ENCODE results near the gene LYPD8.

Gene LYPD8

DNA sequence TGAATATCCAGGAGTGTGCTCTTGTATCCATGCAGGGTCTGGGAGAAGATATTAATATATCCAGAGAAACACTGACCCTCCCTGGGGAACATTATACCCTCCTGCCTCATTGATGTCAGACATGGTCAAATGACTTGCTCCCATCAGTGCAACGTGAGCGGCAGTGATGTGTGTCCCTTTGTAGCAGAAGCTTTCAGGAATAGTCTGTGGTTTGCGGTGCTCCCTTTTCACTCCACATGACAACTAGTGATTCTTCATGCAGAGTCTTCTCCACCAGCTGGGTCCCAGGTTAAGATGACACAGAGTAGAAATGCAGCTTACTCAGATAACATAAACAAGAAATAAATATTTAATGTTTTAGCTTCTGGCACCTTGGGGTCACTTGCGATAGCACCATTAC, 31.9 kb upstream of the LYPD8 start:
- no peaks in the 10 kb centered on the region for H3K27me3 ChIP-seq (ENCODE audit: control insufficient read depth, insufficient read depth, low read length)
- no peak overlapping the region for H3K27ac ChIP-seq (ENCODE audit: low read depth, low read length)
- H3K36me3 ChIP-seq (ENCODE audit: control insufficient read depth, insufficient read depth, low read length): no peaks in the 10 kb centered on the region
- no peak overlapping the region for H3K9ac ChIP-seq (ENCODE audit: low read length)
- no peaks in the 10 kb centered on the region for H3K4me1 ChIP-seq (ENCODE audit: control insufficient read depth, insufficient read depth, low read length)
- no peak overlapping the region for H3K4me3 ChIP-seq (ENCODE audit: low read length)

DNA sequence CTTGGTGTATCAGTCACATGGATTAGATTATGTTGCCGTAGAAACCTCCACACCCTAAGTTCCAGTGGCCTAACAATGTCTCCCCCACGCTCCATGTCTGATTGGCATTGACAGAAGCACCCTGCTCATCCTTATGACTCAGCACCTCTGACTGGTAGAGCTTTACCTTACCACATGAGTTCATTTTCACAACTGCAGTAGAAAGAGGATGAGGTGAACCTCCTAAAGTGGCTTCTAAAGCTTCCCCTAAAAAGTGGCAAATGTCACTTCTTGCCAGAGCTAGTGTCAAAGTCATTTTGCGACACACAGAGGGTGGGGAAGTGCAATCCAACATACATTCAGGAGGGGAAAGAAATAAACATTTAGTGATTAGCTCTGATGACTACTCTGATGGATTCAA, 30.6 kb upstream of the LYPD8 start:
- Histone ChIP-seq H3K4me1 (ENCODE audit: control insufficient read depth, insufficient read depth, low read length) (no peaks in the 10 kb centered on the region), H3K27ac (ENCODE audit: low read depth, low read length) (no peak overlapping the region), H3K4me3 (ENCODE audit: low read length) (no peak overlapping the region), H3K27me3 (ENCODE audit: control insufficient read depth, insufficient read depth, low read length) (no peaks in the 10 kb centered on the region), H3K36me3 (ENCODE audit: control insufficient read depth, insufficient read depth, low read length) (no peaks in the 10 kb centered on the region), H3K9ac (ENCODE audit: low read length) (no peak overlapping the region)

DNA sequence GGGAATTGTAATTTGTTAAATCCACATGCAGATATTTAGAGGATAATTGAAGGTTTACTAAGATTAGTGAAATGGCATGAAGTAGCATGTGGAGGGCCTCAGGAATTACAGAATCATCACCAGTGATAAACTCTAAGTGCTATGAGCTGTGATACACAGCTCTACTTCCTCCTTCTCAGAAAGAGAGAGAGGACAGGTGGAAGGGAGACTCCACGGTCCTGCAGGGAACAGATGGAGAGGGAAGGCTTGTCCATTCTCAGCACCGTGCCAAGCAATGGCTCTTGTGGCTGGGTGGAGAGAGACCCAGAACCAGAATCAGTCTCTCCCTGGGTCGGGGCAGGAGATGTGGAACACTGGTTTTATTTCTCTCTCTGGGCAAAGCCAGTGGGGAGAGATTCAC, 27.8 kb upstream of the LYPD8 start:
- H3K27ac ChIP-seq (ENCODE audit: low read depth, low read length): no peak overlapping the region
- H3K4me1 ChIP-seq (ENCODE audit: control insufficient read depth, insufficient read depth, low read length): no peaks in the 10 kb centered on the region
- H3K9ac ChIP-seq (ENCODE audit: low read length): no peak overlapping the region
- no peak overlapping the region for H3K4me3 ChIP-seq (ENCODE audit: low read length)
- H3K36me3 ChIP-seq (ENCODE audit: control insufficient read depth, insufficient read depth, low read length): no peaks in the 10 kb centered on the region
- H3K27me3 ChIP-seq (ENCODE audit: control insufficient read depth, insufficient read depth, low read length): no peaks in the 10 kb centered on the region

GRCh38 chr1:248782416-248783141, 27.0 kb upstream of the LYPD8 start:
- Histone ChIP-seq H3K4me3 (ENCODE audit: low read length) (no peak overlapping the region), H3K27me3 (ENCODE audit: control insufficient read depth, insufficient read depth, low read length) (no peaks in the 10 kb centered on the region), H3K9ac (ENCODE audit: low read length) (no peak overlapping the region), H3K4me1 (ENCODE audit: control insufficient read depth, insufficient read depth, low read length) (no peaks in the 10 kb centered on the region), H3K36me3 (ENCODE audit: control insufficient read depth, insufficient read depth, low read length) (no peaks in the 10 kb centered on the region), H3K27ac (ENCODE audit: low read depth, low read length) (no peak overlapping the region)

GRCh38 chr1:248779350-248779749, 23.8 kb upstream of the LYPD8 start:
- no peak overlapping the region for H3K9ac ChIP-seq (ENCODE audit: low read length)
- no peaks in the 10 kb centered on the region for H3K36me3 ChIP-seq (ENCODE audit: control insufficient read depth, insufficient read depth, low read length)
- H3K4me1 ChIP-seq (ENCODE audit: control insufficient read depth, insufficient read depth, low read length): no peaks in the 10 kb centered on the region
- no peak overlapping the region for H3K27ac ChIP-seq (ENCODE audit: low read depth, low read length)
- H3K4me3 ChIP-seq (ENCODE audit: low read length): no peak overlapping the region
- H3K27me3 ChIP-seq (ENCODE audit: control insufficient read depth, insufficient read depth, low read length): no peaks in the 10 kb centered on the region

DNA sequence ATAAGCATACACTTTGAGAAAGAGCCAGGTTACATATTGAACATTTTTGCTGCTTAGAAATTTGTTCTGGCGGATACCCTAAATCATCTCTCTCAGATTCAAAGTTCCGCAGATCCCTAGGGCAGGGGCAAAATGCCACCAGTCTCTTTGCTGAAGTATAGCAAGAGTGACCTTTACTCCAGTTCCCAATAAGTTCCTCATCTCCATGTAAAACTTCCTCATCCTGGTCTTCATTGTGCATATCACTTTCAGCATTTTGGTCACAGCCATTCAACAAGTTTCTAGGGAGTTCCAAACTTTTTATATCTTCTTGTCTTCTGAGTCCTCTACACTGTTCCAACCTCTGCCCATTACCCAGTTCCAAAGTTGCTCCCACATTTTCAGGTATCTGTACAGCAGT, 23.3 kb upstream of the LYPD8 start:
- Histone ChIP-seq H3K27ac (ENCODE audit: low read depth, low read length) (no peak overlapping the region), H3K9ac (ENCODE audit: low read length) (no peak overlapping the region), H3K4me3 (ENCODE audit: low read length) (no peak overlapping the region), H3K36me3 (ENCODE audit: control insufficient read depth, insufficient read depth, low read length) (no peaks in the 10 kb centered on the region), H3K4me1 (ENCODE audit: control insufficient read depth, insufficient read depth, low read length) (no peaks in the 10 kb centered on the region), H3K27me3 (ENCODE audit: control insufficient read depth, insufficient read depth, low read length) (no peaks in the 10 kb centered on the region)

GRCh38 chr1:248776991-248777390, 21.4 kb upstream of the LYPD8 start:
- no peak overlapping the region for H3K27ac ChIP-seq (ENCODE audit: low read depth, low read length)
- no peaks in the 10 kb centered on the region for H3K27me3 ChIP-seq (ENCODE audit: control insufficient read depth, insufficient read depth, low read length)
- no peaks in the 10 kb centered on the region for H3K4me1 ChIP-seq (ENCODE audit: control insufficient read depth, insufficient read depth, low read length)
- H3K9ac ChIP-seq (ENCODE audit: low read length): no peak overlapping the region
- no peak overlapping the region for H3K4me3 ChIP-seq (ENCODE audit: low read length)
- no peaks in the 10 kb centered on the region for H3K36me3 ChIP-seq (ENCODE audit: control insufficient read depth, insufficient read depth, low read length)

DNA sequence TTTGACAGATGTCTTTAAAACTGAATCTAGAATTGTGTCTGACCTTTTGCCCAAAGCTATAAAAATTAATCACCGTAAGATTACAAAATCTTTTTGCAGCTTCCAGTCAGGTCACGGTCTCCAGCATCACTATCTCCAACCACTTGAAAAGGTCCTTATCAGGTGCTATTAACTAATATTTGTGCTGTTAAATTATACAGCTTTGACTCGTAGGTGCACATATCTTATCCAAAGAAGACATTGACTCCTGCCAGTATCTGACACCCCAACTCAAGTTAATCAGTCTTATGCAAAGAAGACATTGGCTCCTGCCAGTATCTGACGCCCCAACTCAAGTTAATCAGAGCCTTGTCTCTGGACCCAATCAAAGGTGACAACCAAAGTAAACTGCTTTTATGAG, 19.9 kb upstream of the LYPD8 start:
- Histone ChIP-seq H3K4me3 (ENCODE audit: low read length) (no peak overlapping the region), H3K4me1 (ENCODE audit: control insufficient read depth, insufficient read depth, low read length) (no peaks in the 10 kb centered on the region), H3K27me3 (ENCODE audit: control insufficient read depth, insufficient read depth, low read length) (no peaks in the 10 kb centered on the region), H3K27ac (ENCODE audit: low read depth, low read length) (no peak overlapping the region), H3K36me3 (ENCODE audit: control insufficient read depth, insufficient read depth, low read length) (no peaks in the 10 kb centered on the region), H3K9ac (ENCODE audit: low read length) (no peak overlapping the region)

- Histone ChIP-seq H3K4me3 (ENCODE audit: low read length) (no peak overlapping the region), H3K36me3 (ENCODE audit: control insufficient read depth, insufficient read depth, low read length) (no peaks in the 10 kb centered on the region), H3K9ac (ENCODE audit: low read length) (no peak overlapping the region), H3K27ac (ENCODE audit: low read depth, low read length) (no peak overlapping the region), H3K4me1 (ENCODE audit: control insufficient read depth, insufficient read depth, low read length) (no peaks in the 10 kb centered on the region), H3K27me3 (ENCODE audit: control insufficient read depth, insufficient read depth, low read length) (no peaks in the 10 kb centered on the region)
Measured at GRCh38 chr1:248759644-248760043, 4.1 kb upstream of the LYPD8 start.

DNA sequence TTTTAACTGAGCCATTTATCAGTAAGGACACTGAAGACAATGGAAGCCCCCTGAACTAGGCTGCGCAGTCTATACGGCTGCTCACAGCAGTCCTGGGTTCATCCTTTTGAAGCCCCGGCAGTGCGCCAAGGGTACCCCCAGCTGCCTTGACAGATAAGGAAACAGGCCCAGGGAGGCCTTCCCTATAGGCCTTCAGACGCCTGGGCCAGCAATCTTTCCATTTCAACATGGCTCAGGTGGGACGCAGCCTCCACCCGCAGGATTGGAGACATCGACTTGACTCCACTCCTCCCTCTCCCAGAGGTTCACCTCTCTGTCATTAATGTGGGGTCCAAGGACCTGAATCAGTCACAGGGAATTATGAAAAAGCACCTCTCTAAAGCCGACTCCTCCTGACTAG, 2.8 kb upstream of the LYPD8 start:
- H3K9ac ChIP-seq (ENCODE audit: low read length): no peak overlapping the region
- H3K4me1 ChIP-seq (ENCODE audit: control insufficient read depth, insufficient read depth, low read length): no peaks in the 10 kb centered on the region
- H3K27ac ChIP-seq (ENCODE audit: low read depth, low read length): no peak overlapping the region
- no peaks in the 10 kb centered on the region for H3K36me3 ChIP-seq (ENCODE audit: control insufficient read depth, insufficient read depth, low read length)
- no peak overlapping the region for H3K4me3 ChIP-seq (ENCODE audit: low read length)
- H3K27me3 ChIP-seq (ENCODE audit: control insufficient read depth, insufficient read depth, low read length): no peaks in the 10 kb centered on the region

DNA sequence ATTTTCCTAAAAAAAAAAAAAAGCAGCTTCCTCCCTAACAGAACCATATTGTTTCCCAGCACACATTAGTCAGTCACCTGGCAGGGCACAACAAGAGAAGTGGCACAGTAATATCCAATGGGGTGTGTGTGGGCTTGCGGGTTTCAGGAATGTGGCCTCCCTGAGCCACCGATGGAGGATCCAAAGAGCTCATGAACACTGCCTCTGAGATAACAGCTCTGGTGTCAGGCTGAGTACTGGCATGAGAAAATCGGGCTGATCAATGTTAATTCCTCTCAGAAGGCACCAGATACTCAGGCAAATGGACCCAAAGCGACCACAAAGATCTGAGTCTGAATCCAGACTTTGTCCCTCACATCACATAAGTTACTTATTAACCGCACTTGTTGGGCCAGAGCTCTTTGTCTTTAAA, 2.2 kb upstream of the LYPD8 start:
- no peaks in the 10 kb centered on the region for H3K36me3 ChIP-seq (ENCODE audit: control insufficient read depth, insufficient read depth, low read length)
- no peak overlapping the region for H3K27ac ChIP-seq (ENCODE audit: low read depth, low read length)
- H3K27me3 ChIP-seq (ENCODE audit: control insufficient read depth, insufficient read depth, low read length): no peaks in the 10 kb centered on the region
- no peaks in the 10 kb centered on the region for H3K4me1 ChIP-seq (ENCODE audit: control insufficient read depth, insufficient read depth, low read length)
- no peak overlapping the region for H3K9ac ChIP-seq (ENCODE audit: low read length)
- H3K4me3 ChIP-seq (ENCODE audit: low read length): no peak overlapping the region

DNA sequence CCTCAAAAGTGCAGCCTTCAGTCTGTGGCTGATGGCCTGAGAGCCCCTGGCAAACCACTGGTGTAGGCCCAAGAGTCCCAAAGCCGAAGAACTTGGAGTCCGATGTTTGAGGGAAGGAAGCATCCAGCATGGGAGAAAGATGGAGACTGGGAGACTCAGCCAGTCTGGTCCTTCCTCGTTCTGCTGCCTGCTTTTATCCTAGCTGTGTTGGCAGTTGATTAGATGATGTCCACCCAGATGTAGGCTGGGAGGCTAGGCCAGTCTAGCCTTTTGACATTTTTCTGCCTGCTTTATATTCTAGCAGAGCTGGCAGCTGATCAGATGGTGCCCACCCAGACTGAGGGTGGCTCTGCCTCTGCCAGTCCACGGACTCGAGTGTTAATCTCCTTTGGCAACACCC, 1.1 kb upstream of the LYPD8 start:
- no peaks in the 10 kb centered on the region for H3K36me3 ChIP-seq (ENCODE audit: control insufficient read depth, insufficient read depth, low read length)
- H3K27me3 ChIP-seq (ENCODE audit: control insufficient read depth, insufficient read depth, low read length): no peaks in the 10 kb centered on the region
- H3K9ac ChIP-seq (ENCODE audit: low read length): no peak overlapping the region
- no peak overlapping the region for H3K27ac ChIP-seq (ENCODE audit: low read depth, low read length)
- no peak overlapping the region for H3K4me3 ChIP-seq (ENCODE audit: low read length)
- H3K4me1 ChIP-seq (ENCODE audit: control insufficient read depth, insufficient read depth, low read length): no peaks in the 10 kb centered on the region

- no peaks in the 10 kb centered on the region for H3K27me3 ChIP-seq (ENCODE audit: control insufficient read depth, insufficient read depth, low read length)
- no peaks in the 10 kb centered on the region for H3K4me1 ChIP-seq (ENCODE audit: control insufficient read depth, insufficient read depth, low read length)
- no peaks in the 10 kb centered on the region for H3K36me3 ChIP-seq (ENCODE audit: control insufficient read depth, insufficient read depth, low read length)
- no peak overlapping the region for H3K27ac ChIP-seq (ENCODE audit: low read depth, low read length)
- H3K9ac ChIP-seq (ENCODE audit: low read length): no peak overlapping the region
- no peak overlapping the region for H3K4me3 ChIP-seq (ENCODE audit: low read length)
Measured at GRCh38 chr1:248756151-248756550, 592 bp upstream of the LYPD8 start.

All from rectal smooth muscle tissue (tissue), 1 donor.